ENCODE results near the gene IFT22.

IFT22 gene

DNA sequence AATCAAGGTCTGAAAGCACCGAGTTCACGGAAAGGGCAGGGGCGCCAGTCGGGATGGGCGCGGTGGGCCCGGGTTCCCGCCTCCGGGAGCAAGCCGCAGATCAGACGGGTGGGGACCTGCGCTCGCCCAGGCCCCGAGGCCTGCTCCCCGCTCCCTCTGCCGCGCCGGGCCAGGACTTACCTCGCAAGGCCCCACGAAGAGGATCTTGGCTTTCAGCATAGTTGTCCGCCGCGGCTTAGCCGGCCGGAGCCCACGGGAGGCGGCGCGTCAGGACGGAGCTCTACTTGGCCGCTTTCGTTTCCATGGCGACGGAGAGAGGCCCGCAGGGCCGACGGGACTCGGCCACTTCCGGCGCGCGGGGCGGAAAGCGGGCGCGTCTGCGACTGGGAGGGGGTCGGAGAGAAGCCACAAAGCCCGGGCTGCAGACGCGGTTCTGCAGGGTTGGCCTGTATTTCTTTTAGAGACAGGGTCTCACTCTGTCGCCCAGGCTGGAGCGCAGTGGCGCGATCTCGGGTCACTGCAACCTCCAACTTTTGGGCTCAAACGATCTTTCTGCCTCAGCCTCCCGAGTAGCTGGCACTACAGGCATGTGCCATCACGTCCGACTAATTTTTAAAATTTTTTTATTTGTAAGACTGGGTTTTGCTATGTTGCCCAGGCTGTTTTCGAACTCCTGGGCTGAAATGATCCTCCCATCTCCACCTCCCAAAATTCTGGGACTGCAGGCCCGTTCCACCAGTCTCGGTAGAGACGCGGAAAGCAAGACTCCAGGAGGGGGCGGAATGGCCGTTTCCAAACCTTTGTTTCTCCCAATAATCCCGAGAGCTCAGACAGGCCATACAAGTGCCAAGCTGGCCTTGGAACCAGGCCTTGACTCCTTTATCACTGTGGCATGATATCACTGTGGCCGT lies at the start of gene IFT22:
TSS of gene IFT22 (minus strand) at position 322 of the 911 bp plus-strand sequence. CDS start at position 219, 103 bp downstream.
- TF ChIP-seq, protein P1, sequence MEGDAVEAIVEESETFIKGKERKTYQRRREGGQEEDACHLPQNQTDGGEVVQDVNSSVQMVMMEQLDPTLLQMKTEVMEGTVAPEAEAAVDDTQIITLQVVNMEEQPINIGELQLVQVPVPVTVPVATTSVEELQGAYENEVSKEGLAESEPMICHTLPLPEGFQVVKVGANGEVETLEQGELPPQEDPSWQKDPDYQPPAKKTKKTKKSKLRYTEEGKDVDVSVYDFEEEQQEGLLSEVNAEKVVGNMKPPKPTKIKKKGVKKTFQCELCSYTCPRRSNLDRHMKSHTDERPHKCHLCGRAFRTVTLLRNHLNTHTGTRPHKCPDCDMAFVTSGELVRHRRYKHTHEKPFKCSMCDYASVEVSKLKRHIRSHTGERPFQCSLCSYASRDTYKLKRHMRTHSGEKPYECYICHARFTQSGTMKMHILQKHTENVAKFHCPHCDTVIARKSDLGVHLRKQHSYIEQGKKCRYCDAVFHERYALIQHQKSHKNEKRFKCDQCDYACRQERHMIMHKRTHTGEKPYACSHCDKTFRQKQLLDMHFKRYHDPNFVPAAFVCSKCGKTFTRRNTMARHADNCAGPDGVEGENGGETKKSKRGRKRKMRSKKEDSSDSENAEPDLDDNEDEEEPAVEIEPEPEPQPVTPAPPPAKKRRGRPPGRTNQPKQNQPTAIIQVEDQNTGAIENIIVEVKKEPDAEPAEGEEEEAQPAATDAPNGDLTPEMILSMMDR (IDR thresholded peaks at IDR 0.05; ENCODE audit: low read length, missing control alignments): peak; percentile 30
- DNase-seq (ENCODE audit: low read depth): peak; percentile 88
- H3K4me3 ChIP-seq (replicated peaks; ENCODE audit: low read depth, low read length): peak within 1 kb of the TSS; percentile 79

DNA sequence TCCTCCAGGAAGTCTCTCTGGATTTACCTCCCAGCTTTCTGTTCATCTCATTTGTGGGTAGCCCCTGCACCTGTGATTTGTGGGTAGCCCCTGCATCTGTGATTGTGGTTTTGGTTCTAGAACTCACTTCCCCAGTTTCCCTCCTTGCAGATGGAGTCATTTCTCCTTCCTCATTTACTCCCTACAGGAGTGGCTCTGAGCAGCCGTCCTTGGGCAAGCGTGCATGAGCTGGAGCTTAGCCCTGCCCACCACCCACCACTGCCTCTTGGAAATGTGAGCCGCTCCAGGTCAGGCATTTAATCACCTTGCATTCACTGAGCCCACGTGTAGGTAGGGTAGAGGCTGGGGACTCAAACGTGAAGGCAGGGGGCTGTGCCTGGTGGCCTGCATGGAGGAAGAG lies 49.2 kb upstream of the IFT22 start:
- DNase-seq (ENCODE audit: low read depth): no peak
- H3K4me3 ChIP-seq (replicated peaks; ENCODE audit: low read depth, low read length): no peak overlapping the region
- TF ChIP-seq, protein P1 (IDR thresholded peaks at IDR 0.05; ENCODE audit: low read length, missing control alignments): no peak

DNA sequence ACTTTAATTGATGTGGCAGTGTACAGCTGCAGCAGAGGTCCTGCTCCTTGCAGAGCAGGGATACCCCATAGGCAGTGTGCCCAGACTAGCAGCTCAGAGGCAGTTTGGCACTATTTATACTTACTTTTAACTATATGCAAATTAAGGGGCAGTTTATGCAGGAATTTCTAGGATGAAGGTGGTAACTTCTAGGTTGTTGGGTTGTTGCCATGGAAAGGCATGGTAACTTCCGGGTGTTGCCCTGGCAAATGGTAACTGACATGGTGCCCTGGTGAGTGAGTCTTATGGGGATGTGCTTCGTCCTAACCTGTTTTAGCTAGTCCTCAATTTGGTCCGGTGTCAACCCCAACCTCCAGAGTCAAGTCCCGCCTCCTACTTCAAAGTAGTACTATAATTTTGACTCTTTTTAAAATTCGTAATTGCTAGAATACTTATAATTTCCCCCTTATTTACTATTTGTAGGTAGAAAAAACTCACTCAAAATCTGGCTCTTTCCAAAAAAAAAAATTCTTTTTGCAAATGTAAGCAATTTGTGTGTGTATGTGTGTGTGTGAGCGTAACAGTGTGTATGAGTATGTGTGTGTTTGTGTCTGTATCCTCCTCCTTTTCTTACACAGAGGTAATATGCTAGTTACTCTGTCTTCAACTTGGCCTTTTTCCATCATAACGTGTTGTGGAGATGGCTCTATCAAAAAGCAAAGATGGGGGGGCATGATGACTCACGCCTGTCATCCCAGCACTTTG lies 47.0 kb upstream of the IFT22 start:
- TF ChIP-seq, protein P1 (IDR thresholded peaks at IDR 0.05; ENCODE audit: low read length, missing control alignments): no peak
- H3K4me3 ChIP-seq (replicated peaks; ENCODE audit: low read depth, low read length): no peak overlapping the region
- DNase-seq (ENCODE audit: low read depth): no peak

DNA sequence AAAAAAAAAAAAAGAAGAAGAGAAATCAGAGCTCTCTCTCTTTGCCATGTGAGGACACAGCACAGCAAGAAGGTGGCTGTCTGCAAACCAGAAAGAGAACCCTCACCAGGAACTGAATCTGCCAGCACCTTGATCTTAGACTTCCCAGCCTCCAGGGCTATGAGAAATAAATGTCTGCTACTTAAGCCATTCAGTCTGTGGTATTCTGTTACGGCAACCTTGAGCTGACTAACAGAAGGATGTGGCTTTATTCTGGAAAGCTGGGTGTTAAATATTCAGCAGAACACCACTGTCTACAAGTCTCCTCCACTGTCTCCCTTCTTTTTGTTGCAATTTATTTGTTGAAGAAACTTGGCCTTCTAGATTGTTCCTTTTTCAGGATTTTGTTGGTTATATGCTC lies 46.1 kb upstream of the IFT22 start:
- H3K4me3 ChIP-seq (replicated peaks; ENCODE audit: low read depth, low read length): no peak overlapping the region
- no peak for DNase-seq (ENCODE audit: low read depth)
- TF ChIP-seq, protein P1 (IDR thresholded peaks at IDR 0.05; ENCODE audit: low read length, missing control alignments): no peak

DNA sequence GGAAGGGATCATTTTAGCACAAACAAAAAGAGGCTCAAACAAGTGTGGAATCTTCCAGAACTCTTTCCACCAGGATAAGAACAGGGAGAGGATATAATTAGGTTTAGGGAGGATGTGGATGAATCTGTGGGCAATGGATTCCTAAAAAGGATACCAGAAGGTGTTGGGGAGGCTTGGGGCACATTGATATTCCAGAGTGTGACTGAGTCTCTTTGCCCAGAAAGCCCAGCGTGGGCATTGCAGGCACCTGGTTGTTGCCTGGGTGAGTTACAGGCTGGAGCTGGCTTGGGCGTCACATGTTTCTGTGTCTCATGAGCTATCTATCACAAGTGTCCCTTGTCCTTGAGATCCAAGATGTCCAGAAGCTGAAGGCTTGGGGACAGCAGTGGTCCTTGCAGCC lies 44.3 kb upstream of the IFT22 start:
- DNase-seq (ENCODE audit: low read depth): no peak
- no peak overlapping the region for H3K4me3 ChIP-seq (replicated peaks; ENCODE audit: low read depth, low read length)
- TF ChIP-seq, protein P1 (IDR thresholded peaks at IDR 0.05; ENCODE audit: low read length, missing control alignments): no peak

- DNase-seq (ENCODE audit: low read depth): peak; percentile 62
- peak overlapping the region; percentile 33 for H3K4me3 ChIP-seq (replicated peaks; ENCODE audit: low read depth, low read length)
- TF ChIP-seq, protein P1 (IDR thresholded peaks at IDR 0.05; ENCODE audit: low read length, missing control alignments): peak; percentile 55
Observed at GRCh38 chr7:101363734-101364374, 42.2 kb upstream of the IFT22 start.
